ENCODE measurements around the gene PCDH11Y.
"Not testable (repeated sequence)": the region's sequence is repeated elsewhere in the genome, so short reads cannot be mapped to it uniquely, and the experiment has no call there.

The PCDH11Y gene, protein sequence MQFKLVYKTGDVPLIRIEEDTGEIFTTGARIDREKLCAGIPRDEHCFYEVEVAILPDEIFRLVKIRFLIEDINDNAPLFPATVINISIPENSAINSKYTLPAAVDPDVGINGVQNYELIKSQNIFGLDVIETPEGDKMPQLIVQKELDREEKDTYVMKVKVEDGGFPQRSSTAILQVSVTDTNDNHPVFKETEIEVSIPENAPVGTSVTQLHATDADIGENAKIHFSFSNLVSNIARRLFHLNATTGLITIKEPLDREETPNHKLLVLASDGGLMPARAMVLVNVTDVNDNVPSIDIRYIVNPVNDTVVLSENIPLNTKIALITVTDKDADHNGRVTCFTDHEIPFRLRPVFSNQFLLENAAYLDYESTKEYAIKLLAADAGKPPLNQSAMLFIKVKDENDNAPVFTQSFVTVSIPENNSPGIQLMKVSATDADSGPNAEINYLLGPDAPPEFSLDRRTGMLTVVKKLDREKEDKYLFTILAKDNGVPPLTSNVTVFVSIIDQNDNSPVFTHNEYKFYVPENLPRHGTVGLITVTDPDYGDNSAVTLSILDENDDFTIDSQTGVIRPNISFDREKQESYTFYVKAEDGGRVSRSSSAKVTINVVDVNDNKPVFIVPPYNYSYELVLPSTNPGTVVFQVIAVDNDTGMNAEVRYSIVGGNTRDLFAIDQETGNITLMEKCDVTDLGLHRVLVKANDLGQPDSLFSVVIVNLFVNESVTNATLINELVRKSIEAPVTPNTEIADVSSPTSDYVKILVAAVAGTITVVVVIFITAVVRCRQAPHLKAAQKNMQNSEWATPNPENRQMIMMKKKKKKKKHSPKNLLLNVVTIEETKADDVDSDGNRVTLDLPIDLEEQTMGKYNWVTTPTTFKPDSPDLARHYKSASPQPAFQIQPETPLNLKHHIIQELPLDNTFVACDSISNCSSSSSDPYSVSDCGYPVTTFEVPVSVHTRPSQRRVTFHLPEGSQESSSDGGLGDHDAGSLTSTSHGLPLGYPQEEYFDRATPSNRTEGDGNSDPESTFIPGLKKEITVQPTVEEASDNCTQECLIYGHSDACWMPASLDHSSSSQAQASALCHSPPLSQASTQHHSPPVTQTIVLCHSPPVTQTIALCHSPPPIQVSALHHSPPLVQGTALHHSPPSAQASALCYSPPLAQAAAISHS (N-terminal part only)

DNA sequence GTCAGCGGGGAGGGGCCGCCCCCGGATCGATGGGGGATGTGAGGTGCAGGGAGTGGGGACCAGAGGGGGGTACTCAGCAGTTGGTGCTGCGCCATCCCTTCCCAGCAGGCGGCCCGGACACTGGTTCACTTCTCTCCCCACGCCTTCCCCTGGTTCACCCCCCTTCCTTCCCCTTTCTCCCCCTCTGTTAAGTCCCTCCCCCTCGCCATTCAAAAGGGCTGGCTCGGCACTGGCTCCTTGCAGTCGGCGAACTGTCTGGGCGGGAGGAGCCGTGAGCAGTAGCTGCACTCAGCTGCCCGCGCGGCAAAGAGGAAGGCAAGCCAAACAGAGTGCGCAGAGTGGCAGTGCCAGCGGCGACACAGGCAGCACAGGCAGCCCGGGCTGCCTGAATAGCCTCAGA lies at the start of gene PCDH11Y:
Gene PCDH11Y, plus strand, starts transcription at position 240 of the 400 bp plus-strand sequence. CDS start 56,804 bp downstream, outside the sequence.
- H3K27ac Mint-ChIP-seq, H3K9me3 Mint-ChIP-seq, H3K4me1 Mint-ChIP-seq, ATAC-seq, H3K36me3 Mint-ChIP-seq, H3K27me3 Mint-ChIP-seq, H3K4me3 Mint-ChIP-seq: not testable (repeated sequence)

- not testable (repeated sequence) for H3K36me3 Mint-ChIP-seq, ATAC-seq, H3K27me3 Mint-ChIP-seq, H3K9me3 Mint-ChIP-seq, H3K4me3 Mint-ChIP-seq, H3K4me1 Mint-ChIP-seq, H3K27ac Mint-ChIP-seq
Observed at GRCh38 chrY:4967894-4968293, 32.2 kb upstream of the PCDH11Y start.

- ATAC-seq = peak; percentile 67
- H3K4me3 Mint-ChIP-seq, H3K27me3 Mint-ChIP-seq, H3K36me3 Mint-ChIP-seq, H3K9me3 Mint-ChIP-seq, H3K4me1 Mint-ChIP-seq, H3K27ac Mint-ChIP-seq: not testable (repeated sequence)
Observed at GRCh38 chrY:4991743-4992400, 8.2 kb upstream of the PCDH11Y start.

DNA sequence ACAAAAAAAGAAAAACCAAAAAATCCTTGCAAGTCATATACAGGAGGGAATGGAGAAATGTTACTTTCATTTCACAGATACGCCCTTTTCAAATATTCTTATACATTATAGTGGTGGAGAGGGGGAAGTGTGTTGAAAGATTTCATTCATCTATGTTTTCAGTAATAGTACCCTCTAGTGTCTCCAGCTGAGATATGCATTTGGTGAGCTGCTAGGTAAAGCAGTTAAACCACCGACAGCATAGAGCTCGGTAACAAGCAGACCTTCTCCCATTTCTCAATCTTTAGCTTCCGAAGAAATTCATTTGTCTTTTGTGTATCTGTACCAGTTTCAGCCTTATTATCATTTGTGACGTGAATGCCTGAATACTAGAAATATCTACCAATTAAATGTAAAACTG lies 5.2 kb upstream of the PCDH11Y start:
- ATAC-seq, H3K4me3 Mint-ChIP-seq, H3K36me3 Mint-ChIP-seq, H3K4me1 Mint-ChIP-seq, H3K27me3 Mint-ChIP-seq, H3K27ac Mint-ChIP-seq, H3K9me3 Mint-ChIP-seq: not testable (repeated sequence)

GRCh38 chrY:5002476-5003184 lies 2.5 kb downstream of the PCDH11Y start:
- H3K4me1 Mint-ChIP-seq, H3K36me3 Mint-ChIP-seq, H3K9me3 Mint-ChIP-seq, H3K27ac Mint-ChIP-seq, H3K27me3 Mint-ChIP-seq, H3K4me3 Mint-ChIP-seq, ATAC-seq: not testable (repeated sequence)

DNA sequence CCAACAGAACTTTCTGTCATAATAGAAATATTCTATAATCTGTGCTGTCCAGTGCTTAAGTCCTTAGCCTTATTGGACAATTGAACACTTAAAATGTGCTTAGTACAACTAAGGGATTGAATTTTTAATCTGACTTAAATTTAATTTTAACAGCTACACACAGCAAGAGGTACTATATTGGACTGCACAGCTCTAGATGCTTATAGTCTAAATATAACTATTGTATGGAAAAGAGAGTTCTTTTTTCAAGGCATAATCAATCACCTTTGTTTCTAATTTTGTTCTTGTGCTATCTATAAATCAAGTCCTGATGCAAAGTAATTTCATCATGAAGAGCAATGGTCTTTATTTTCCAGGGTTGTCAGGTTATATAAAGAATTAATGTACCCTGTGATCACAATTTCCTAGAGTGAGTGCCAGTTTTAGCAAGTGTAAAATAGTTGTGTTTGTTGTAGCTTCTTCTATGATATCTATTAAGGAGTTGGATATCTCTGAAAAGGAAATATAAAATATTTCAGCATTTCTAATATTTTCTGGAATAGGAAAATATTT lies 39.0 kb downstream of the PCDH11Y start:
- H3K4me1 Mint-ChIP-seq, H3K27ac Mint-ChIP-seq, H3K4me3 Mint-ChIP-seq, H3K9me3 Mint-ChIP-seq, H3K36me3 Mint-ChIP-seq, H3K27me3 Mint-ChIP-seq, ATAC-seq: not testable (repeated sequence)

DNA sequence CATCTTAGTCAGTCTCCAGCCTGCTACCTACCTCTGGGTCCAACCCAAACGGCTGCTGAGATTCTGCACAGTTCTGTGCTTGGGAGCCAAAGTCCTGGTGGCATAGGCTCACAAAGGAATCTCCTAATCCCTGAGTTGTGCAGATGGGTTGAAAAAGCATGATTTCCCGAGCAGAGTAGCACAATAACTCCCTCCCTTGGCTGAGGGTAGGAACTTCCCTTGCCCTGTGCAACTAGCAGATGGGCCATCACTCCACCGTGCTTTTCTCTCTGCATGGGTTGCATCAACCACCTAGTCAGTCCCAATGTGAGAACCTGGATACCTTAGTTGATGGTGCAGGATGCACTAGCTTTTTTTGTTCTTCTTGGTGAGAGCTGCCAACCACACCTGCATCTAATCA lies 82.9 kb downstream of the PCDH11Y start:
- H3K27me3 Mint-ChIP-seq, H3K27ac Mint-ChIP-seq, H3K9me3 Mint-ChIP-seq, H3K36me3 Mint-ChIP-seq, ATAC-seq, H3K4me3 Mint-ChIP-seq, H3K4me1 Mint-ChIP-seq: not testable (repeated sequence)

DNA sequence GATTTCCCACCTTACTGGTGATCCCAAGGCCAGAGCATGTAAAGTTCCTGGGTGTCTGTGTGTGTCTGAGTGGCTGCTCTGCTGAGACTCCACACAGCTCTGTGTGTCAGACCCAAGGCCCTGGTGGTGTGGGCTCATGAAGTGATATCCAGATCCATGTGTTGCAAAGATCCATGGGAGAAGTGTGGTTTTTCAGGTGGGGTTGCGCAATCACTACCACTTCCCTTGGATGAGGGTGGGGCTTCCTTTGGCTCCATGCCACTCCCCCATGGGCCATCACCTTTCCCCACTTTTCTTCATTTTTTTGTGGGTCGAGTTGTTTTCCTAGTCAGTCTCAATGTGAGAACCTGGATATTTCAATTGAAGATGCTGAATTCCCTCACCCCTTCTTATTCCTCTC lies 182.9 kb downstream of the PCDH11Y start:
- not testable (repeated sequence) for H3K27me3 Mint-ChIP-seq, ATAC-seq, H3K9me3 Mint-ChIP-seq, H3K36me3 Mint-ChIP-seq, H3K4me1 Mint-ChIP-seq, H3K4me3 Mint-ChIP-seq, H3K27ac Mint-ChIP-seq

DNA sequence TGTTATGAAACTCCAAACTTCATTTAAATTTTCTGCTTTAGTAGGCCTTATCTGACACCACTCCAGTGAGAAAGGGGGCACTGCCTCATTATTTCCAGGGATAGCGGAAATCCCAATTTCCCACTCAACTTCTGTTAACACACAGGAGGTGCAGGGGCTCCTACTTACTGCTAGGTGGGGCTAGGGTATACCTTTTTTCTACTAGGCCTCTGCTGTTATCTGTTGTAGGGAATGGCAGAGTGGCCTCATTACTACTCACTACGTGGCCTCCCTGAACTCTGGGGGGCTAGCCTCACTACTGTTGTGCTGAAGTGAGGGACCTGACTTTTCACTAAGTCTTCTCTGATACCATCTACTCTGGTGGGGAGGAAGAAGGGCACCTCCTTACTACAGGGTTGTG lies 215.0 kb downstream of the PCDH11Y start:
- not testable (repeated sequence) for H3K27ac Mint-ChIP-seq, H3K27me3 Mint-ChIP-seq, H3K4me1 Mint-ChIP-seq, ATAC-seq, H3K36me3 Mint-ChIP-seq, H3K9me3 Mint-ChIP-seq, H3K4me3 Mint-ChIP-seq

DNA sequence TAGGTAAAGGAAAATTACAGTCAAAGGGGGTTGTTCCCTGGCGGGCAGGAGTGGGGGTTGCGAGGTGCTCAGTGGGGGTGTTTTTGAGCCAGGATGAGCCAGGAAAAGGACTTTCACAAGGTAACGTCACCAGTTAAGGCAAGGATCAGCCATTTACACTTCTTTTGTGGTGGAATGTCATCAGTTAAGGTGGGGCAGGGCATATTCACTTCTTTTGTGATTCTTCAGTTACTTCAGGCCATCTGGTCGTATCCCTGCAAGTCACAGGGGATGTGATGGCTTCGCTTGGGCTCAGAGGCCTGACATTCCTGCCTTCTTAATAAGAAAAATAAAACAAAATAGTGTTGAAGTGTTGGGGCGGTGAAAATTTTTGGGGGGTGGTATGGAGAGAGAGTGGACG lies 324.8 kb downstream of the PCDH11Y start:
- not testable (repeated sequence) for H3K4me1 Mint-ChIP-seq, H3K9me3 Mint-ChIP-seq, H3K36me3 Mint-ChIP-seq, H3K27ac Mint-ChIP-seq, H3K4me3 Mint-ChIP-seq, H3K27me3 Mint-ChIP-seq, ATAC-seq

- not testable (repeated sequence) for H3K4me3 Mint-ChIP-seq, ATAC-seq, H3K4me1 Mint-ChIP-seq, H3K27ac Mint-ChIP-seq, H3K9me3 Mint-ChIP-seq, H3K36me3 Mint-ChIP-seq, H3K27me3 Mint-ChIP-seq
Observed at GRCh38 chrY:5342220-5342619, 342.1 kb downstream of the PCDH11Y start.

GRCh38 chrY:5543705-5544104 lies 543.6 kb downstream of the PCDH11Y start:
- H3K9me3 Mint-ChIP-seq, H3K27ac Mint-ChIP-seq, H3K4me3 Mint-ChIP-seq, H3K27me3 Mint-ChIP-seq, H3K4me1 Mint-ChIP-seq, ATAC-seq, H3K36me3 Mint-ChIP-seq: not testable (repeated sequence)

GRCh38 chrY:5638589-5638988 lies 638.5 kb downstream of the PCDH11Y start:
- H3K27me3 Mint-ChIP-seq, H3K4me3 Mint-ChIP-seq, H3K27ac Mint-ChIP-seq, H3K9me3 Mint-ChIP-seq, ATAC-seq, H3K36me3 Mint-ChIP-seq, H3K4me1 Mint-ChIP-seq: not testable (repeated sequence)

GRCh38 chrY:5679265-5679664 lies 679.2 kb downstream of the PCDH11Y start:
- H3K27me3 Mint-ChIP-seq, H3K36me3 Mint-ChIP-seq, H3K4me3 Mint-ChIP-seq, H3K9me3 Mint-ChIP-seq, ATAC-seq, H3K4me1 Mint-ChIP-seq, H3K27ac Mint-ChIP-seq: not testable (repeated sequence)
